Activated CD4-positive, CD25-positive, alpha-beta regulatory T cell treated with anti-CD3 and anti-CD28 coated beads, Interleukin-2, amount 50 U/mL, for 72 hours (primary cell): ENCODE results near the gene PTPMT1.

Source experiments
- DNase-seq: peaks from one replicate; pipeline ENCODE4 v3.0.0; 2021

The PTPMT1 gene

GRCh38 chr11:47586098-47586855, 20.9 kb downstream of the PTPMT1 start, which contains the start of gene FAM180B:
FAM180B (plus strand) TSS chr11:47586678; CDS start chr11:47586769, 91 bp downstream.
- DNase-seq: no peak

- DNase-seq: no peak
Observed at GRCh38 chr11:47587039-47587716, 21.8 kb downstream of the PTPMT1 start.

DNA sequence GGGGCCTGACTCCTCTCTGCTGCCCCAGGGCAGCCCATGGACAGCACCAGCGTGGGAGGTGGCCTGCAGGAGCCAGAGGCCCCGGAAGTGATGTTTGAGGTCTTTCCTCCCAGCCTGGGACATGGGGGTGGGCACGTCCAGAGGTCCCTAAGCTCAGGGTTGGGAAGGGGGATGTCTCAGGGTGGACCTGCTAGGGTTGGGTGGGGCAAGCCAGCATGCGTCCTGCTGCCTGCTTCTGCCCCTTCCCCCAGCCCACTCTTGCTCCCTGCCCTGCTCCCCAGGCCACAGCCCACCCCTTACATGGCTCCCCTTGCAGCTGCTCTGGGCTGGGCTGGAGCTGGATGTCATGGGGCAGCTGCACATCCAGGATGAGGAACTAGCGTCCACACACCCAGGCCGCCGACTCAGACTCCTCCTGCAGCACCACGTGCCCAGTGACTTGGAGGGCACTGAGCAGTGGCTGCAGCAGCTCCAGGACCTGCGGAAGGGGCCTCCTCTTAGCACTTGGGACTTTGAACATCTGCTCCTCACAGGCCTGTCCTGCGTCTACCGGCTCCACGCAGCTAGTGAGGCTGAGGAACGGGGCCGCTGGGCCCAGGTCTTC, 22.4 kb downstream of the PTPMT1 start:
- DNase-seq: no peak

GRCh38 chr11:47589118-47589517, 23.7 kb downstream of the PTPMT1 start:
- no peak for DNase-seq

DNA sequence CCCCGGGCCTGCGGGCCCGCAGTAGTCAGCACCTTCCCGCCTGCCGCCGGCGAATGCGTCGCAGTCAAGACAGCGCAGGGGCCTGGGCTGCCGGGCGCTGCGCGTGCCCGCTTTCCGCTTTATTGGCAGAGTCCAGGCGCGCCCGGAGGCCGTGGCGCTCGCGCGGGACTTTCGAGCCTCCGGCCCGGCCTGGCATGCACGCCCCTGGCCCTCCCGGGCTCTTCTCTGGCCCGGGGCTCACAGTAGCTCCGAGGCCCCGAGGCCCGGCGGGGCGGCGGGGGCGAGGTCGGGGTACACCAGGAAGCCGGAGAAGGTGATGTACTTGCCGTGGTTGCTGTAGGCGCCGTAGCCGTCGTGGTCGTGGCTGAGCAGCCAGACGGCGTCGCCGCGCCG, 24.2 kb downstream of the PTPMT1 start:
- DNase-seq: no peak

- DNase-seq: no peak
Observed at GRCh38 chr11:47589977-47590861, 24.8 kb downstream of the PTPMT1 start.

GRCh38 chr11:47591764-47592163, 26.4 kb downstream of the PTPMT1 start:
- DNase-seq: no peak

GRCh38 chr11:47592251-47592650, 26.9 kb downstream of the PTPMT1 start:
- DNase-seq: no peak

GRCh38 chr11:47592970-47593369, 27.6 kb downstream of the PTPMT1 start:
- DNase-seq: no peak

DNA sequence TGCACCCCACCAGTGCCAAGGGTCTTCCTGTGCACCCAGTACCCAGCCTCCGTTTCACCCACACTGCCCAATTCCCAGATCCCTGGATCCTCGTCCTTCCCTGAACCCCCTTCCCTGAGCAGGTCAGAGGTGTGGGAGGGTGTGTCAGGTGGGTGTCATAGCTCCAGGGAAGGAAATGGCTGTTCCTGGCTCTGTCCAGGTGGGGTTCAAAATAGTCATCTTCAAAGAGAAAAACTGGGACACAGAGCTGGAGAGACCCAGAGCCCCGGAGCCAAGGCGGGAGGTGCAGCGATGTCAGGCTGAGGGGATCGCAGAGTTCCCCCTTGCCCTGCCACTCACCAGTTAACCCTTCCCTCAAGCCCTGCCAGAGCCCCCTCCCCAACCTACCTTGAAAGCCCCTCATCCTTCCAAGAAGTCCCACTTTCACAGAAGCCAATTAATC, 28.1 kb downstream of the PTPMT1 start:
- no peak for DNase-seq

- no peak for DNase-seq
Observed at GRCh38 chr11:47593934-47594855, 28.8 kb downstream of the PTPMT1 start, which contains the start of gene C1QTNF4. C1QTNF4 (minus strand) TSS chr11:47594411; CDS start chr11:47590810, 3,601 bp downstream.

DNA sequence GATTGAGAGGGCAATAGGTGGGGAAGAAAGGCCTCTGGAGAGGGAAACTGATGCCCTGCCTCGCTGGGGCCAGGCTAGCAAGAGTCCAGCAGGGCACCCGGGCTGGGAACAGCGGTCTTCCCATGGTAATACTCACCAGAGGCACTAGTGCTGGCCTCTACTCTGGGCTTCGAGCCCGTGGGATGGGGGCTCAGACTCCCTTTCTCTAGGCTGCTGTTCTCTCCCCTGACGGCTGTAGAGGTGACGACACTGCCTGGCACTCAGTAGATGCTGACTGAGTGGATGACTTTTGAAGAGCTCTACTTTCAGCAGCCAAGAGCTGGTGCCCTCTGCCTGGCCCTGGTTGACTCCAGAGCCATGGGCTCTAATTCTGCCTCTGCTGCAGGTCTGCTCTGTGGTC, 29.6 kb downstream of the PTPMT1 start:
- no peak for DNase-seq

DNA sequence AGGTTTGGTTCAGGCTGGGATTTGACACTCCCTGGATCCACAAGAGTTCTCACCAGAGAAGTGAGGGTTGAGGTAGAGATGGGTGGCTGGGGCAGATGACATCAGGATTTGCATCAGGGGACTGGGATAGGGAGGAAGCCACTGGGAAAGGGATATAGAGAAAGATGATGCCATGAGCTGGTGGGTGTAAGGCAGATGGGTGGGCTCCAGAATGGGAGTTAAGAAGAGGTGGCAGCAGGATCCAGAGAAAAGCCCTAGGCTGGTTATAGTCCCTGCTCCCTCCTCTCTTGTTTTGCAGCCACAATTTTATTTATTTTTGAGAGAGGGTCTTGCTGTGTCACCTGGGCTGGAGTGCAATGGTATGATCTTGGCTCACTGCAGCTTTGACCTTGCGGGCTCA, 30.6 kb downstream of the PTPMT1 start:
- no peak for DNase-seq

GRCh38 chr11:47599902-47600301, 34.5 kb downstream of the PTPMT1 start:
- no peak for DNase-seq

- DNase-seq: no peak
Observed at GRCh38 chr11:47603295-47603694, 37.9 kb downstream of the PTPMT1 start.

DNA sequence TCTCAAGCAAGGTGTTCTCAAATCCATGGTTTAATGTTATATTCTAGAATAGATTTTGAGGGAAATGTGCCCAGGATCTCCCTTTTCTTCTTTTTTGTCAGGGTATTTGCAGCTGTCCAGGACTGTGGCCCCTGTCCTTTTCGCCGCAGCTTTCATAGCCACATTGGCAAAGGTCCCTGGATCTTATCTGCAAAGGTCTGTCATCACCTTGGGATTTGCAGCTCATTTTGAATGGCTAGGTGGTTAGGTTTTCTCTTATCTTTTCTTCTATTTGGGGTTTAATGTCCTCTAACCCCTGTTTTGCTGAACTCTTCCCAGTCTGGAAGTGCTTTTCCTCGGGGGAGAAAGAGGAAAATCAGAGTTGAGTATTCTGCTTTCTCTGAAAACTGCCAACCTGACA, 40.5 kb downstream of the PTPMT1 start:
- DNase-seq: no peak

- DNase-seq: no peak
Observed at GRCh38 chr11:47606731-47607130, 41.3 kb downstream of the PTPMT1 start.

DNA sequence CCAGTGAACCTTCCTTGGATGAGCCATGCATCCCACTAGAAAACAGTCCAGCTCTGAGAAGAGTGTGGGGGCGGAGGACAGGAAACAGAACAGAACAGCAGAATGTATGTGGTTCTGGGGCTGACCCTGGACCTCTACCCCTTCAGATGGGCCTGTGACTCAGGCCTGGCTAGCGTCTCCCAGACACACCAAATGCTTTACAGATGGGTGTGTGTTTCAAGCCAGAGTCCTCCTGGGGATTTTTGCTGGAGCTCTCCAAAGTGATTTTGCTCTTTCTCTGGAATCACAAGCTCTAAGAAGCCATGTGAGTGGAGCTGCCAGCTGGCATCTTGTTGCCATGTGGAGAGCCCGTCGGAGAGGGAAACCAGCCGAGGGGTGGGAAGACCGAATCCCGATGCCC, 42.0 kb downstream of the PTPMT1 start:
- DNase-seq: no peak

GRCh38 chr11:47609675-47610074, 44.3 kb downstream of the PTPMT1 start:
- no peak for DNase-seq

GRCh38 chr11:47611348-47611794, 46.0 kb downstream of the PTPMT1 start:
- no peak for DNase-seq

- peak; percentile 1 for DNase-seq
Observed at GRCh38 chr11:47615249-47615648, 49.9 kb downstream of the PTPMT1 start.
